Hematopoietic multipotent progenitor cell treated with erythropoietin and hydrocortisone succinate and interleukin-3 and kit ligand, for 8 days (in vitro differentiated cells): ENCODE data around the gene GGA1.
"Not testable (repeated sequence)": the region's sequence is repeated elsewhere in the genome, so short reads cannot be mapped to it uniquely, and the experiment has no call there.

Experiments used
- DNase-seq: peaks from one replicate; pipeline ENCODE4 v3.0.0-alpha.2; 2015

The GGA1 gene

DNA sequence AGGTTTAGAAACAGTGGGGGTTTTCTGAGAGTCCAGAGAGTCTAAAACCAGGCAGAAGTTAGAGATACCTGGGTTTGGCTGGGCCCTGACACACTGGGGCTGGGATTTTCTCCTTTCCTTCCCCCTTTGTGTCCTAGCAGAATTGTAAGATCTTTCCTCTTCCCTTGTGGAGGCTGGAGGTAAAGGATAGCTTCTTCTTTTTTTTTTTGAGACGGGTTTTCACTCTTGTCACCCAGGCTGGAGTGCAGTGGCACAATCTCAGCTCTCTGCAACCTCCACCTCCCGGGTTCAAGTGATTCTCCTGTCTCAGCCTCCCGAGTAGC lies 1.5 kb downstream of the GGA1 start:
- not testable (repeated sequence) for DNase-seq

DNA sequence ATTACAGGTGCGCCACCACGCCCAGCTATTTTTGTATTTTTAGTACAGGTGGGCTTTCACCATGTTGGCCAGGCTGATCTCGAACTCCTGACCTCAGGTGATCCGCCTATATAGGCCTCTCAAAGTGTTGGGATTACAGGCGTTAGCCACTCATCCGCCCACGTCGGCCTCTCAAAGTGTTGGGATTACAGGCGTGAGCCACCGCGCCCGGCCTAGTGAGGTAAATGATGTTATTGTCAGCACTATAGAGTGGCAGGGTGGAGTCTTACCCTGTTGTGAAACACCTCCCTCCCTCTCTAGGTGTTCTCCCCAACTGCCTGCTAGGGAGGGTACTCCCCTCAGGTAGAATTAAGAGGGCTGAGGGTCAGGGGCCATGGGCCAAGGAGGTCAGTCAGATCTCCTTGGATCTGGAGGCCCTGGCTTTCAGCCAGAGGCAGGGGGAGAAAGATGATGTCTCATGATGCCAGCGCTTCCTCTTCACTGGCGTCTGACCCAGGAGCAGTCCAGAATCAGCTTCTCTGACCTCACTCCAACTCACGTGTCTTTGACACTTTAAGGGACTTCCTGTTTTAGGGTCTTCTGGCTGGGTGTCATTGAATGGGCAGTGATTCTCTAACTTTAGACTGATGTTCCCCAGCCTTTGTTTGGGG lies 2.0 kb downstream of the GGA1 start:
- no peak for DNase-seq

DNA sequence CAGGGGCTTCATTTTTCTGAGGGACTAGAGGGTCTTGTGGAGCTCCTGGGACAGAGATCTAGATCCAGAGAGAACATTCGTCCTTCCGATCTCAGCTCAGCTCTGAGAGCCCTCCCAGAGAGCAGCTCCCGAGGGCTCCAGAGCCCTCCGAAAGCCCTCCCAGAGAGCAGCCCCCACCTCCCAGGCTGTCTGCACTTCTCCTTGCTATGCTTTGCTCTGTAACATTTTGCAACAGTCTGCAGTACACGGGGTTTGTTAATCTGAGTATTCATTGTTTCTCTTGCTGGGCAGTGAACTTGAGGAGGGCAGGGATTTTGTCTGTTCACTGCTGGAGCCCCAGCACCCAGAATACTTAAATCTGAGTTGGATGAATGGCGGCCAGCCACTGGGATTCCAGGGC lies 2.6 kb downstream of the GGA1 start:
- no peak for DNase-seq

DNA sequence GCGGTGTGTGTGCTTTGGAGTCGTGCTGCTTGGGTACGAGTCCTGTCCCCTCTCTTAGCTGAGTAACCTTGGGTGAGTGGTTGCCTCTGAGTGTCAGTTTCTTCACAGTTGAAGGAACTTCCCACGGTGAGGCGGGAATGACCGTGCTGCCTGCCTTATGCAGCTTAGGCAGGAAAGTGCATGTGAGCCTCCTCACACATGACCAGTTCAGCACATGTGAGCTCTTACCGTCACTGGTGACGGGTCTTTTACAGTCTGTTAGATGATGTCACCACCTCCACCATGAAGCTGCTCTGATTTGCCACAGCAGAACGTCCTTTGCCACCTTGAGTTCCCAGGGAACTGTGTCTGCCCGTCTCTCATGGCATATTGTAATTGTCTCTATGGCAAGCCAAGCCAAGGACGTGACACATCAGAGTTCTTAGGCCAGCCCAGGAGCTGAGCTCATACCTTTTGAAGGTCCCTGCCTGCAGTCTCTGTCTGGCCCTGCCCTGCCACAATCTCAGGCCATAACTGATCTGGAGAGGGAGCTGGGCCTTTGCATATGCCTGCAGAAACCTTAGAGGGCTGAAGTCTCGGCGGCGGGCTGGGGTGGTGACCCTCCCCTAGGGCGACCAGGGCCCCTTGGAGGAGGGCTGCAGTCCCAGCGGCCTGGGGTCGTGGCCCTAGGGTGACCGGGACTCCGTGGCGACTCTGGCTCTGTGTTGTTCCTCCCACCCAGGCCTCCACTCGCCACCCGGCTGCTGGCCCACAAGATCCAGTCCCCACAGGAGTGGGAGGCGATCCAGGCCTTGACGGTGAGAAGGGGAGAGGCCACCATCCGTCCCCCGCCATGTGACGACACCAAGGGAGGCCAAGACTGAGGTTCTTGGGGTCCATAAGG lies 7.8 kb downstream of the GGA1 start:
- DNase-seq, result no peak

DNA sequence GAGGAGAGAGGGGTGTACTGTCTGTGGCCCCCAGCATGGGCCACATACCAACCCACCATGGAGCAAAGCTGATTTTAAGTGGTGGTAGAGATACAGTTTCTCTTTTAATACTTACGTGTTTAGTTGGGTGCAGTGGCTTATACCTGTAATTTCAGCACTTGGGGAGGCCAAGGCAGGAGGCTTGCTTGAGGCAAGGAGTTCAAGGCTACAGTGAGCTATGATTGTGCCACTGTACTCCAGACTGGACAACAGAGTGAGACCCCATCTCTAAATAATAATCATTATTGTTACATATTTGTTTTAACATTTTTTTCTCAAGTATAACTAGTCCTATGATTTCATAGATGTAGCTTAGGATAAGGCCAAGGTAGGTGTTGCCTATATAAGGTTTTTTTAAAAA lies 8.8 kb downstream of the GGA1 start:
- no peak for DNase-seq

DNA sequence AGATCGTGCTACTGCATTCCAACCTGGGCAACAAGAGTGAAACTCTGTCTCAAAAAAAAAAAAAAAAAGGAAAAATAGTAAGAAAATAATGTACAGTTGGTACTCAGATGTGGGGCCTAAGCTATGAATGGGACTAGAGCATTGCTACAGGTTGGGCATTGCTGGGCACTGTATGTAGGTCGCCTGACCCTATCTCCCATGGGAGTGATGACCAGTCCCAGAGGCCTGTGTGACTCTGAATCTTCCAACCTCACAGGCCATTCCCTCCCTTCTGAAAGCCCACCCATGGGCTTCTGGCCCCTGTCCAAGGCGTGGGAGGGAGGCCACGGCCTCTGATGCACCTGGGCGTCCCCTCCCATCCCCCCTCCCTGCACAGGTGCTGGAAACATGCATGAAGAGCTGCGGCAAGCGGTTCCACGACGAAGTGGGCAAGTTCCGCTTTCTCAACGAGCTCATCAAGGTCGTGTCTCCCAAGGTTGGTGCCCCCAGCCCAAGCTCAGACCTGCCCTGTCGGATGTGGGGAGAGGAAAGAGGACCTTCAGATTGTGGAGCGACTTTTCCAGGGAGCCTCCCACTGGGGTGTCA lies 9.5 kb downstream of the GGA1 start:
- no peak for DNase-seq

DNA sequence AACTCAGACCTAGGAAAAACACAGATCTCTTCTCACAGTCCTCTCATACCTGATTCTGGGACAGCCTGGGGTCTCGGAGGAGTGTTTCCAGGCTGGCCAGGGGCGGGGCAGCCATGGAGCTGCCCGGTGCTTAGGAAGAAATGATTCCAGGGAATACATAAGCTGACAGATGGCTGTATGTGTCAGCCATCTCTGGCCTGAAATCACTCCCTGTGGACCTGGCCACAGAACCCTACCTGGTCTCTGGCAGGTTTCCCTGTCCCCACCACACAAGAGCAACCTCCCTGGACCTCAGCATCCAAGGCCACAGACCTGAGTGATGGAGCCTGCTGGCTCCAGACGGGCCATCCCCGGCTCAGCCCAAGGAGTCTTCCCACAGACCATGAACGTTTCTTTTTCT lies 10.0 kb downstream of the GGA1 start:
- no peak for DNase-seq

DNA sequence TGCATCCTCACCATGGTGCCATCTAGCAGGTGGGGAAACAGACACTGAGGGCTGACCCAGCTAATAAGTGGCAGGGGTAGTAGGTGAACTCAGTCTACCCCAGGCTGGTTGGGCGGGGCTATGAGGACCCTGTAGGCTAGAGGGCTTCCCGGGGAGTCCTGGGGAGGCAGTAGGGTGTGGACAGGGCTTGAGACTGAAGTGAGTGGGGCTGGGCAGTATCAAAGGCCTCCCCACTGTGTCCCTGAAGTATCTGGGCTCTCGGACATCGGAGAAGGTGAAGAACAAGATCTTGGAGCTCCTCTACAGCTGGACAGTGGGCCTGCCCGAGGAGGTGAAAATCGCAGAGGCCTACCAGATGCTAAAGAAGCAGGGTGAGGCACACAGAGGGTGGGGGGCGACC lies 11.4 kb downstream of the GGA1 start:
- DNase-seq, result no peak

DNA sequence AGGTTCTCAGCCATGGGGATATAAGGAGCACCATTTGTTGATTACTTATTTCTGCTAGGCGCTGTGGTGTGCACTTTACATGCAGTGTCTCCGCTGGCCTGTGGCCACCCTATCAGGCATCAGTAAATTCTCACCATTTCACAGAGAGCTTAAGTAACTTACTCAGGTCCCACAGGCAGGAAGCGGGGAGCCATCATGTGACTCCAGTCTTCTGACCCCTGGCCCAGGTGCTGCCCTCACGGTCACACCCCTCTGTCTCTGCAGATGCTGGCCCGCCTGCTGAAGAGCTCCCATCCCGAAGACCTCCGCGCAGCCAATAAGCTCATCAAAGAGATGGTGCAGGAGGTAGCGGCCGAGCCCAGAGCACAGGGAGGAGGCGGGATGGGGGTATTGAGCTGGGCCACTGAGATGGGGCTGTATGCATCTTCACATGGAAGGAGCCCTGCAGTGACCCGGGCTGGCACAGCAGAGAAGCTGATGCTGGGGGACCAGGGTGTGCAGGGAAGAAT lies 12.8 kb downstream of the GGA1 start:
- DNase-seq, result no peak

DNA sequence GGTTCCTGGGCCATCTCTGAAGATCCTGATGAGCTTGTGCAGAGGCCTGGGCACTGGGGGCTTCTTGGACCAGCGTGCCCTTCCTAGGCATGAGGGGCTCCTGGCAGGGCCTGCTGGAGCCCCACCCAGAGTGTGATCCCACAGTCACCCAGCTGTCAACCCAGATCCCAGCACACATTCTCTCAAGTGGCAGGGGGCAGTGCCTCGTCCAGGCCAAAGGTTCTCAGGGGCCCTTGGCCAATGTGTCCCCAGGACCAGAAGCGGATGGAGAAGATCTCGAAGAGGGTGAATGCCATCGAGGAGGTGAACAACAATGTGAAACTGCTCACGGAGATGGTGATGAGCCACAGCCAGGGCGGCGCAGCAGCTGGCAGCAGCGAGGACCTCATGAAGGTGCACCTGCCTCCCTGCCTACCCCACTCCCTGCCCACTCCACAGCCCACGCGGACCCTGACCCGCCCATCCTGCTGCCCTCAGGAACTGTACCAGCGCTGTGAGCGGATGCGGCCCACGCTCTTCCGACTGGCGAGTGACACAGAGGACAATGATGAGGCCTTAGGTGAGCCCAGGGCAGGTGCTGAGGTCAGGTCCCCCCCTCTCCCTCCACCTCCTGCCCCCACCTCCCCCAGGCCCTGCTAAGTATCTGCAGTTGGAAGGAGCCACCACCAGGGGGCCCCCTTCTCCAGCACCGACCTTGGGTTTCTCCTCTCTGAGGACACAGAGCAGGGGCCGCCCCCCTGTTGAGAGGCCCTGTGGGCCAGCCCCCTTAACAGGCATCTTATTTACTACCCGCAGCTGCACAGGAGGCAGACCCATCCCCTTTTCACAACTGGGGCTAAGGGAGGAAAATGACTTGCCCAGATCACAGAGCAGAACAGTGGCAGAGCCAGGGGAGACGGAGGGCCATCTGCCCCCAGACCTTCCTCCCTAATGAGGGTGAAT lies 14.7 kb downstream of the GGA1 start:
- peak; percentile 58 for DNase-seq

DNA sequence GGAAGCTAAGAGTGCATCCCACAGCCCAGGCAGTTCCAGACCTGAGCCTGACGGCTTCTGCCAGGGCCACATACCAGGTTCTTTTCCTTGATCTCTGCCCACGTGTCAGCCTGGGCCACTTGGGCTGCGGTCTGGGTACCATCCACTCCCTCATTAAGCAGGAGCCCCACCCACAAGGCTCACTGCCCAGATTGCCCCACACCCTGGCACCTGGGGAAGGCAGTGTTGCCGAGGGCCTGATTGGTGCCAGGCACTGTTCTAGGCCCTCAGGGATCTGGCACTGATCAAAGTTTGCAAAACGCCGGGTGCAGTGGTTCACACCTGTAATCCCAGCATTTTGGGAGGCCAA lies 15.4 kb downstream of the GGA1 start:
- DNase-seq, result no peak

DNA sequence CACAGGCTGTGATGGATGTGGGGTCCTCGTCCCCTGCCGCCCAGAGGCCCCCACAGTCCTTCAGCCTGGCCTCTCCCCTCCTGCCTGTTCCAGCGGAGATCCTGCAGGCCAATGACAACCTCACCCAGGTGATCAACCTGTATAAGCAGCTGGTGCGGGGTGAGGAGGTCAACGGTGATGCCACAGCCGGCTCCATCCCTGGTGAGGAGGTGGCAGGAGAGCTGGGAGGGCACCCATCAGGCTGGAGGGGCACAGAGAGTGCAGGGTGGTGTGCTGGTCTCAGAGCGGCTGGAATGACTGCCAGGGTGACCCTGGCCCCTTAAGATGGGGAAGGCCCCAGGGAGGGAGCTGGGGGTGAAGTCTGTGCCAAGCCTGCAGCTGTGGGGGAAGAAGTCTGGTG lies 16.2 kb downstream of the GGA1 start:
- no peak for DNase-seq

DNA sequence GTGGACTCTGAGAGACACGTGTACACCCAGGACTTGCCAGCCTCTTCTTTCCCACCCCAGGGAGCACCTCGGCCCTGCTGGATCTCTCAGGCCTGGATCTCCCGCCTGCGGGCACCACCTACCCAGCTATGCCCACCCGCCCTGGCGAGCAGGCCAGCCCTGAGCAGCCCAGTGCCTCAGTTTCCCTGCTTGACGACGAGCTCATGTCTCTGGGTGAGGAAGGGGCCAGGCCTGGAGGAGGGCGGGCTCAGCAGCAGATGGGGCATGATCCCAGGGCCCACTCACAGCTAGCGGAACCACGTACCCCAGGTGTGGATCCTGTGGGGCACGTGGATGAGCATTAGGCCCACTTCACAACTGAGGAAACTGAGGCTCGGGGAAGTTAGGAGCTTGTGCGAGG lies 17.1 kb downstream of the GGA1 start:
- DNase-seq, result no peak

DNA sequence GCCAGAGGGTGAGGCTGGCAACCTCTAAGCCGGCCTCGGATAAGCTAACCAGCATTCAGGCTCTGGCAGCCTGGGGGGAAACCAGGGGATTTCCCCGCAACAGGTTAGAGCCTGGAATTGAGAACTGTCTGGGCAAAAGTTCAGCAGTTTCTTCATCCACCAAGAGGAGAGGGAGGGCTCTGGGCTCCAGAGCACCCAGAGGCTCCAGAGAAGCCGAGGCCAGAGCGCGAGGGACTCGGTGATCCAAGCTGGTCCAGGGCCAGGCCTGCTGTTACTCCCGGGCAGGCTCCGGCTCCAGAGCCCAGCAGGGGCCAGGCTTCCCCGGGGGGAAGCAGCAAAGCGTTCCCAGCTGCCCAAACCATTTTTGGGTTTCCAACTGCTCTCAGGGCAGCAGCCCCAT lies 17.5 kb downstream of the GGA1 start:
- no peak for DNase-seq

DNA sequence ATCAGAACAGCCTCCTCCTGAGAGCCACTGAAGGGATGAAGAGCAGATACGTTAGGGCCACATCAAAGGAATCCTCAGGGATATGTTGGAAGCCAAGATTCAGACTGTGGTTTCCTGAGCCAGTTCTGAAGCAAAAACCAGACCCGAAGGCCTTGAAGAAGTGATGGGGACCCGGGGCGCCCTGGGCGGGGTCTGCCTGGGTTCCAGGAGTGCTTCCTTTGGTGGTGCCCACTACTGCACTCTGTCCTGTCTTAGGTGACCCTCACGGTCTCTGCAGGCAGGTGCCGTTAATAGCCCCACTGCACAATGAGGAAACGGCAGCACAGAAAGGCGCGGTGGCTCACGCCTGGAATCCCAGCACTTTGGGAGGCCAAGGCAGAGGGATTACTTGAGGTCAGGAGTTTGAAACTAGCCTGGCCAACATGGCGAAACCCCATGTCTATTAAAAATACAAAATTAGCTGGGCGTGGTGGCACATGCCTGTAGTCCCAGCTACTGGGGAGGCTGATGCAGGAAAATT lies 18.0 kb downstream of the GGA1 start:
- DNase-seq, result no peak

DNA sequence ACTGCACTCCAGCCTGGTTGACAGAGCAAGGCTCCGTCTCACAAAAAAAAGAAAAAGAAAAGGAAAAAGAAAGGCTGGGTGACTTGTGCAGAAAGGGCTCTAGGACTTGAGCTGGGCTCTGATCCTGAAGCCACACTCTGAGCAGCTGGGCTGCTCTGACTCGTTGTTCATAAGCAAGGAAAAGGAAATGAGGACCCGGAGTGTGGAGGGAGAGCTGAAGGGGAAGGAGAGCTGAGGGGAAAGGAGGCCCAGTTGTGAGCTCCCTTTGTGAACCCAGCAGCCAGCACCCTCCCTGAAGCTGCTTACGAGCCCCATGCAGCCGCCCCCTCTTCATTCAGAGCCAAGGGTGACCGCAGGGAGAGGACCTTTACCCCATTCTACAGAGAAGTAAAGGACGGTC lies 18.5 kb downstream of the GGA1 start:
- no peak for DNase-seq

DNA sequence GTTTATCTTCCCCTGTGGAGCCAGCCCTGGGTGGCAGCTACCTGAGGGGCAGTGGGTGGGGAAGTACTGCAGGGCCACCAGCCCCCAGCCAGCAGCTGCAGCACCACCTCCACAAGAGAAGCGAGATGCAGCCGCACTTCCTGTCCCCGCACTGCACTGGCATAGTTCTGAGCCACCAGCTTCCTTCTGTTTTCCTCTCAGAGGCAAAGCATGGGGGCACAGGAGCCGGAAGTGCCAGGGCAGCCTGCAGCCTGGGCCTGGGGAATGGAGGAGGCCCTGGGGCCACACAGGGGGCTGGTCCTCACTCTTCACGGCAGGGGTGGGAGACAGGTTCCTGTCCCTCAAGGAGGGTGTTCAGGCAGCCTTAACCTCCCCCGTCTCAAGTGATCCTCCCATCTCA lies 18.9 kb downstream of the GGA1 start:
- no peak for DNase-seq

DNA sequence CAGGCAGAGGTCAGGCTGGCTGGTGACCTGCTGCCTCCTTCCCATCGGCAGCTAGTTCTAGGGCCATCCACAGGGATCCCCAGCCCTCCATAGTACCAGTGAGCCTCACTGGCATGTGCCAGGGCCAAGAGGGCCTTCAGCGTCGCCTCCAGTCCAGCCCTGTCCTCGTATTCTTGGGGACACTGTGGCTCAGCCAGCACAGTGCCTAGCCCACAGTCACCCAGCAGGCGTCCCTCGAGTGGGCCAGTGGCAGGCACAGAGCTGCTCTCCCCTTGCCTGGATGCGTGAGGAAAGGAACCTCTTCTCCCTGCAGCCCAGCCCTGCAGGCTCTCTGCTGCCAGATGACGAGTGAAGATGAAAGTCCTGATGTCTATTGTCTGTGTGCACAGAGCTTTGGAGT lies 20.2 kb downstream of the GGA1 start:
- no peak for DNase-seq

DNA sequence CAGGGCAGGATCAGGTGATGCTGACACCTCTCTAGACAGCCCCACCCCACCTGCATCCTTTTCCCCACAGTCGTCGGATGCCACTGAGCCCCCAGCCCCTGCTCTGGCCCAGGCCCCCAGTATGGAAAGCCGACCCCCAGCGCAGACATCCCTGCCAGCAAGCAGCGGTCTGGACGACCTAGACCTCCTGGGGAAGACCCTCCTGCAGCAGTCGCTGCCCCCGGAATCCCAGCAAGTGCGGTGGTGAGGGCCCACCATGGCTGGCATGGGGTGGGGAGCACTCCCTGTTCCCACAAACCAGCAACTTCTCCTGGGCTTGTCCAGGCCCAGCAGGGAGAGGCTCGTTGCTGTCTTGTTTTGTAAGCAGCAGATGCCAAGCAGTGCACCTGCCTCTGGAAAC lies 21.3 kb downstream of the GGA1 start:
- DNase-seq, result no peak

DNA sequence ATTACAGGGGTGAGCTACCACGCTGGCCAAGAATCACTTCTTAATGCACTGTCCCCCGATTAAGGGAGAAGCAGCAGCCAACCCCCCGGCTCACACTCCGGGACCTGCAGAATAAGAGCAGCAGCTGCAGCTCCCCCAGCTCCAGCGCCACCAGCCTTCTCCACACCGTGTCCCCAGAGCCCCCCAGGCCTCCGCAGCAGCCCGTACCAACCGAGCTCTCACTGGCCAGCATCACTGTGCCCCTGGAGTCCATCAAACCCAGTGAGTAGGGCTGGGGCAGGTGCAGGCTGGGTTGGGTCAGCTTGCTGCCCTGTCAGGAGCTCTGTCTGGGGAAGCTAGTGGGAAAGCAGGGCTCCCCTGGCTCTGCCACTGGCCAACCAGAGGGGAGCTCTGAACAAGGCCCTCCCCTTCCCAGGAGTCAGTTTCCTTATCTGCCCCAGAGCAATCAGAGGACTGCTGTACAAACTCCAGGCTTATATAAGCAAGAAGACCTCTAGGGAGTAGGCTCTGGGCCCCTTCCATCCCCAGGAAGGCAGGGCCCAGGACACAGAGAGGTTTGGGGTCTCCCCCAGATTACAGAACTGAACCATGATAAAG lies 22.3 kb downstream of the GGA1 start:
- DNase-seq, result peak; percentile 64

DNA sequence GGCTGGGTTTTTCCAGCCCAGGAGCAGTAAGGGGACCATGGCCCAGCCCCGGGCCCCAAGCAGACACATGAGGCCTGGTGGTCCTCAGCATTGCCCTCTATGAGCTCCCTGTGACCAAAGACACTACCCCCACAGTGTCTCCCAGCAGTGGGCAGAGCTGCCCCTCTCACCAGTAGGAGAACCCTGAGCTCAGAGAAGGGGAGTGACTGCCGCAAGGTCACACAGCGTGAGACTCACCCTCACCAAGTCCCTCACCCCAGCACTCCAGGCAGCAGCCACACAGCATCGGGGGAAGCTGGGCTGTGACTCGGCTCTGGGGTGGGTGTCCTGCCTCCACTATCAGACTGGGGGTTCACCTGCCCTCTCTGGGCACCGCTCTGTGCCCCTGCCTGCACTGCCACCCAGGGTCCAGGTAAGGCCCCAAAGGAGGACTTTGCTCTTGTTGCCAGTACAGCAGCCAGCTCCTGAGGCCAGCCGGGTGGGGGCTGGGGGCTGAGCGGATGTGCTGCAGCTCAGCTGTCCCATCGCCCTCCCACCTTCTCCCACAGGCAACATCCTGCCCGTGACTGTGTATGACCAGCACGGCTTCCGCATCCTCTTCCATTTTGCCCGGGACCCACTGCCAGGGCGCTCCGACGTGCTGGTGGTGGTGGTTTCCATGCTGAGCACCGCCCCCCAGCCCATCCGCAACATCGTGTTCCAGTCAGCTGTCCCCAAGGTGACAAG lies 23.0 kb downstream of the GGA1 start:
- DNase-seq, result no peak
